ENCODE measurements around the gene TECTA. TPM values are rescaled to one million over a fixed set of nuclear protein-coding genes. Genes with fewer than 3 reads are reported as not detected.

TECTA gene
- total RNA-seq, 2 experiments from 2014 or later: 0.16 to 0.41 TPM

DNA sequence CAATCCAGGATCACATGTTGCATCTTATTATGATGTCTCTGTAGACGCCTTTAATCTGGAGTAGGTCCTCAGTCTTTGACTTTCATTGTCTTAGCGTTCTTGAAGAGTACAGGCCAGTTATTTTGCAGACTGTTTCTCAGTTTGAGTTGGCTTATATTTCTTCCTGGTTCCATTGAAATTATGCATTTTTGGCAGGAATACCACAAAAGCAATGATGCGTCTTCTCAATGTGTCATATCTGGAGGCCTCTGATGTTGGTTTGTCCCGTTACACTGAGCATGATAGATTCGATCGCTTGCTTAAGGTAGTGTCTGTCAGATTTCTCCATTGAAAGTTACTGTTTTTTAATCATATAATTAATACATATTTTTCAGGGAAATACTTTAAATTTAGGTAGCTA is 30.6 kb downstream of the TECTA start:
- no peak overlapping the region for H3K27ac Mint-ChIP-seq
- ChIA-PET CTCF (no interaction called here), POLR2A (no interaction called here)
- no peaks in the 10 kb centered on the region for H3K4me1 Mint-ChIP-seq (ENCODE audit: low read depth)
- intact Hi-C loops (cut with micrococcal nuclease): no loop called here
- H3K9me3 Mint-ChIP-seq: no peaks in the 10 kb centered on the region
- DNase-seq (no peak), ATAC-seq (no peak)
- no peaks in the 10 kb centered on the region for H3K27me3 Mint-ChIP-seq
- TF ChIP-seq, protein P1, sequence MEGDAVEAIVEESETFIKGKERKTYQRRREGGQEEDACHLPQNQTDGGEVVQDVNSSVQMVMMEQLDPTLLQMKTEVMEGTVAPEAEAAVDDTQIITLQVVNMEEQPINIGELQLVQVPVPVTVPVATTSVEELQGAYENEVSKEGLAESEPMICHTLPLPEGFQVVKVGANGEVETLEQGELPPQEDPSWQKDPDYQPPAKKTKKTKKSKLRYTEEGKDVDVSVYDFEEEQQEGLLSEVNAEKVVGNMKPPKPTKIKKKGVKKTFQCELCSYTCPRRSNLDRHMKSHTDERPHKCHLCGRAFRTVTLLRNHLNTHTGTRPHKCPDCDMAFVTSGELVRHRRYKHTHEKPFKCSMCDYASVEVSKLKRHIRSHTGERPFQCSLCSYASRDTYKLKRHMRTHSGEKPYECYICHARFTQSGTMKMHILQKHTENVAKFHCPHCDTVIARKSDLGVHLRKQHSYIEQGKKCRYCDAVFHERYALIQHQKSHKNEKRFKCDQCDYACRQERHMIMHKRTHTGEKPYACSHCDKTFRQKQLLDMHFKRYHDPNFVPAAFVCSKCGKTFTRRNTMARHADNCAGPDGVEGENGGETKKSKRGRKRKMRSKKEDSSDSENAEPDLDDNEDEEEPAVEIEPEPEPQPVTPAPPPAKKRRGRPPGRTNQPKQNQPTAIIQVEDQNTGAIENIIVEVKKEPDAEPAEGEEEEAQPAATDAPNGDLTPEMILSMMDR (IDR thresholded peaks at IDR 0.05): no peak
- no peaks in the 10 kb centered on the region for H3K36me3 Mint-ChIP-seq (ENCODE audit: low read depth)
- no peak overlapping the region for H3K4me3 Mint-ChIP-seq

GRCh38 chr11:121132211-121132976 is 31.4 kb downstream of the TECTA start:
- H3K9me3 Mint-ChIP-seq: no peaks in the 10 kb centered on the region
- no peak for DNase-seq
- H3K27me3 Mint-ChIP-seq: no peaks in the 10 kb centered on the region
- ATAC-seq: no peak
- H3K36me3 Mint-ChIP-seq (ENCODE audit: low read depth): no peaks in the 10 kb centered on the region
- TF ChIP-seq, protein P1 (IDR thresholded peaks at IDR 0.05): no peak
- H3K27ac Mint-ChIP-seq: no peak overlapping the region
- no peak overlapping the region for H3K4me3 Mint-ChIP-seq
- CTCF ChIA-PET: no interaction called here
- no peaks in the 10 kb centered on the region for H3K4me1 Mint-ChIP-seq (ENCODE audit: low read depth)
- POLR2A ChIA-PET: no interaction called here
- intact Hi-C loops (cut with micrococcal nuclease): no loop called here

GRCh38 chr11:121134741-121135312 is 33.8 kb downstream of the TECTA start:
- H3K27me3 Mint-ChIP-seq: no peaks in the 10 kb centered on the region
- no peak overlapping the region for H3K27ac Mint-ChIP-seq
- ChIA-PET POLR2A (no interaction called here), CTCF (interaction anchor here (2.1 kb wide), 1 partner anchor 60 kb away, joined by 9 read pairs; no protein-coding TSS in a partner anchor)
- no peaks in the 10 kb centered on the region for H3K4me1 Mint-ChIP-seq (ENCODE audit: low read depth)
- ATAC-seq (no peak), DNase-seq (no peak)
- no peaks in the 10 kb centered on the region for H3K9me3 Mint-ChIP-seq
- TF ChIP-seq, protein P1 (IDR thresholded peaks at IDR 0.05): no peak
- intact Hi-C loops (cut with micrococcal nuclease): no loop called here
- no peak overlapping the region for H3K4me3 Mint-ChIP-seq
- H3K36me3 Mint-ChIP-seq (ENCODE audit: low read depth): no peaks in the 10 kb centered on the region

DNA sequence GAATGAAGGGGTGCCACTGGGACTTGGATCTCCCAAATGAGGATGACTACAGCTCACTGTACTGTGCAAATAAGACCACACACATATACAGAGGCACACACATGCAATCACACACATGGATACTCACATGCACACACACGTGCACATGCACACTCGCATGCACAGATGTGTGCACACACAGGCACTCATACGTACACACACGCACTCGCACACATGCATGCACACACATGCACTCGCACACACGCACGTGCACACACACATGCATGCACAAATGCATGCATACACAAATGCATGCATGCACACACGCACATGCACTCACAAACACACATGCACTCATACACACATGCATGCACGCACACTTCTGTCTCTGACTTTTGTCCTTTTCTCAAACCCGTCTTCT is 36.0 kb downstream of the TECTA start:
- Mint-ChIP-seq H3K9me3 (no peaks in the 10 kb centered on the region), H3K4me1 (ENCODE audit: low read depth) (no peaks in the 10 kb centered on the region), H3K36me3 (ENCODE audit: low read depth) (no peaks in the 10 kb centered on the region), H3K27ac (no peak overlapping the region), H3K4me3 (no peak overlapping the region), H3K27me3 (no peaks in the 10 kb centered on the region)
- CTCF ChIA-PET: no interaction called here
- TF ChIP-seq, protein P1 (IDR thresholded peaks at IDR 0.05): no peak
- DNase-seq (no peak), ATAC-seq (no peak)
- intact Hi-C loops (cut with micrococcal nuclease): no loop called here
- POLR2A ChIA-PET: no interaction called here

GRCh38 chr11:121138259-121138658 is 37.2 kb downstream of the TECTA start:
- no peak for ATAC-seq
- POLR2A ChIA-PET: no interaction called here
- intact Hi-C loops (cut with micrococcal nuclease): no loop called here
- no peaks in the 10 kb centered on the region for H3K36me3 Mint-ChIP-seq (ENCODE audit: low read depth)
- no peak overlapping the region for H3K4me3 Mint-ChIP-seq
- CTCF ChIA-PET: interaction anchor here (1.1 kb wide), 1 partner anchor 56 kb away, joined by 4 read pairs; no protein-coding TSS in a partner anchor
- H3K9me3 Mint-ChIP-seq: no peaks in the 10 kb centered on the region
- H3K27ac Mint-ChIP-seq: no peak overlapping the region
- TF ChIP-seq, protein P1 (IDR thresholded peaks at IDR 0.05): no peak
- H3K27me3 Mint-ChIP-seq: no peaks in the 10 kb centered on the region
- H3K4me1 Mint-ChIP-seq (ENCODE audit: low read depth): no peaks in the 10 kb centered on the region
- DNase-seq: no peak

Measured in activated CD8-positive, alpha-beta T cell treated with anti-CD3 and anti-CD28 coated beads for 36 hours (primary cell).